ENCODE measurements around the gene ERBB4.

GRCh38 chr2:212528106-212528856 lies 10.3 kb downstream of the ERBB4 start:
- TF ChIP-seq CTCF (IDR thresholded peaks at IDR 0.05) (peak in 2 of 6 experiments; percentile 13 to 20), POLR2A (IDR thresholded peaks at IDR 0.05) (no peak)
